Fibroblast of mammary gland (primary cell): ENCODE results near the gene MB21D2.

Experiments used
- DNase-seq: peaks from one replicate; pipeline ENCODE4 v3.0.0-alpha.2; 2010; ENCODE audit warnings: low read depth
- H3K4me3 ChIP-seq: 2 replicates; pipeline ENCODE4 v1.5.1; 2011; ENCODE audit warnings: low read depth, mild to moderate bottlenecking, low read length, moderate library complexity; ENCODE audit not compliant: control insufficient read depth
- CTCF ChIP-seq: conservative IDR thresholded peaks from 2 replicates; pipeline ENCODE4 v1.5.1; 2011; ENCODE audit warnings: low read depth, low read length, inconsistent platforms; ENCODE audit not compliant: control insufficient read depth, insufficient read depth

MB21D2 gene

GRCh38 chr3:192833177-192833890, 84.3 kb downstream of the MB21D2 start:
- peak; percentile 93 for DNase-seq

GRCh38 chr3:192831801-192832347, 85.8 kb downstream of the MB21D2 start:
- H3K4me3 ChIP-seq = no peak overlapping the region
- DNase-seq = no peak
- no peak for TF ChIP-seq CTCF

More at GRCh38 chr3:192833177-192833890, 84.3 kb downstream of the MB21D2 start:
- no peak overlapping the region for H3K4me3 ChIP-seq
- TF ChIP-seq CTCF = no peak

GRCh38 chr3:192831111-192831644, 86.5 kb downstream of the MB21D2 start:
- peak; percentile 98 for DNase-seq
- no peak for TF ChIP-seq CTCF
- H3K4me3 ChIP-seq = peak overlapping the region; percentile 0

GRCh38 chr3:192830291-192831110, 87.2 kb downstream of the MB21D2 start:
- no peak for DNase-seq
- no peak for TF ChIP-seq CTCF

GRCh38 chr3:192827863-192828594, 89.6 kb downstream of the MB21D2 start:
- no peak for TF ChIP-seq CTCF
- no peak overlapping the region for H3K4me3 ChIP-seq
- DNase-seq = no peak

More at GRCh38 chr3:192830291-192831110, 87.2 kb downstream of the MB21D2 start:
- H3K4me3 ChIP-seq = peak overlapping the region; percentile 0

GRCh38 chr3:192827208-192827607, 90.4 kb downstream of the MB21D2 start:
- no peak for TF ChIP-seq CTCF
- no peak overlapping the region for H3K4me3 ChIP-seq
- DNase-seq = peak; percentile 49
